Mesendoderm (in vitro differentiated cells): ENCODE results near the gene MACIR.

ENCODE experiments used
- DNase-seq: peaks from one replicate; pipeline ENCODE4 v3.0.0; 2013
- H2AK5ac ChIP-seq: 2 replicates; pipeline ENCODE4 v1.6.1; 2013; ENCODE audit warnings: low read length, inconsistent platforms
- H2BK120ac ChIP-seq: 2 replicates; pipeline ENCODE4 v1.6.1; 2013; ENCODE audit warnings: low read depth, mild to moderate bottlenecking, low read length, moderate library complexity, mixed read lengths
- H2BK15ac ChIP-seq: replicated peaks from 2 replicates; pipeline ENCODE4 v1.6.1; 2013; ENCODE audit warnings: low read depth, mild to moderate bottlenecking, moderate library complexity
- H2BK5ac ChIP-seq: 2 replicates; pipeline ENCODE4 v1.6.1; 2013; ENCODE audit warnings: low read length, inconsistent platforms
- H3K18ac ChIP-seq: 2 replicates; pipeline ENCODE4 v1.6.1; 2013; ENCODE audit warnings: mild to moderate bottlenecking, low read length, mixed read lengths
- H3K23ac ChIP-seq: one replicate; pipeline ENCODE4 v1.6.1; 2013; ENCODE audit warnings: low read length
- H3K27ac ChIP-seq: 2 replicates; pipeline ENCODE4 v1.5.1; 2013; ENCODE audit warnings: low read depth, mild to moderate bottlenecking, inconsistent platforms, low read length, moderate library complexity
- H3K27me3 ChIP-seq: 2 replicates; pipeline ENCODE4 v1.6.1; 2013; ENCODE audit warnings: low read length, control low read depth, mild to moderate bottlenecking, inconsistent platforms; ENCODE audit not compliant: insufficient read depth, poor library complexity
- H3K36me3 ChIP-seq: 2 replicates; pipeline ENCODE4 v1.6.1; 2013; ENCODE audit warnings: low read length, inconsistent platforms; ENCODE audit not compliant: control insufficient read depth, insufficient read depth
- H3K4ac ChIP-seq: one replicate; pipeline ENCODE4 v1.6.1; 2013; ENCODE audit warnings: low read depth, mild to moderate bottlenecking, low read length, moderate library complexity
- H3K4me1 ChIP-seq: 2 replicates; pipeline ENCODE4 v1.6.1; 2013; ENCODE audit warnings: low read depth, low read length, inconsistent platforms; ENCODE audit not compliant: control insufficient read depth
- H3K4me2 ChIP-seq: 2 replicates; pipeline ENCODE4 v1.6.1; 2013; ENCODE audit warnings: low read length
- H3K4me3 ChIP-seq: 2 replicates; pipeline ENCODE4 v1.5.1; 2013; ENCODE audit warnings: mild to moderate bottlenecking, low read length
- H3K56ac ChIP-seq: one replicate; pipeline ENCODE4 v1.6.1; 2013; ENCODE audit warnings: low read length
- H3K79me1 ChIP-seq: 2 replicates; pipeline ENCODE4 v1.6.1; 2013; ENCODE audit warnings: low read length, inconsistent platforms
- H3K79me2 ChIP-seq: 2 replicates; pipeline ENCODE4 v1.6.1; 2013; ENCODE audit warnings: mild to moderate bottlenecking, low read length; ENCODE audit not compliant: control insufficient read depth, insufficient read depth
- H3K9ac ChIP-seq: 2 replicates; pipeline ENCODE4 v1.6.1; 2013; ENCODE audit warnings: low read length, inconsistent platforms
- H4K5ac ChIP-seq: one replicate; pipeline ENCODE4 v1.6.1; 2013; ENCODE audit warnings: low read length
- H4K8ac ChIP-seq: one replicate; pipeline ENCODE4 v1.6.1; 2013; ENCODE audit warnings: low read depth, mild to moderate bottlenecking, control low read depth, low read length, moderate library complexity
- WGBS: extraction: QIAGEN DNeasy Blood & Tissue Kit; methylation state at CpG from one replicate; pipeline ENCODE4 v1.1.7; 2013; ENCODE audit warnings: low lambda C conversion rate, missing lambda C conversion rate; ENCODE audit not compliant: insufficient coverage; ENCODE audit errors: extremely low coverage; 5-methylcytosine and 5-hydroxymethylcytosine counted together

Gene MACIR

DNA sequence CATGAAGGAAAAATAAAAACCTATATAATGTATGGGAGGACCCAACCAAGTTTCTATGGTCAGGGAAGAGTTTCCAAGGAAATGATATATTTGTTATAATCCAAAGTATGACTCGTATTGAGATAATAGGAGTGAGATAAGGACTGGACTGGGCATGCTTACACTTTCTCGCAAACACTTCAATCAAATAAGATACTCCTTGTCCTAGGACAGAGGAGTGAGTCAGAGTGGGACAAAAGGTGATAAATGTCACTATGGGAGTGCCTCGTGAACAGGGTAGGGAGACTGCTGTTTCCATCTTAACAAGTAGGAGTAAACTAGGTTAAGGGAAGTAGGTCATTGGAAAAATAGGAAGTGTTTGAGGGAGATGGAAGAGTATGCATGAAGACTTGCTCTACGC is 47.2 kb downstream of the MACIR start:
- Histone ChIP-seq H3K27ac (no peak overlapping the region), H3K4me1 (no peaks in the 10 kb centered on the region), H3K79me2 (no peaks in the 10 kb centered on the region), H2BK120ac (no peak overlapping the region), H2BK5ac (no peak overlapping the region), H3K4me3 (no peak overlapping the region), H4K5ac (no peak overlapping the region), H3K23ac (no peak overlapping the region), H3K18ac (no peak overlapping the region), H2AK5ac (no peak overlapping the region), H3K79me1 (no peaks in the 10 kb centered on the region), H4K8ac (no peak overlapping the region), H2BK15ac (no peak overlapping the region), H3K9ac (no peak overlapping the region), H3K56ac (no peak overlapping the region), H3K4ac (no peak overlapping the region), H3K36me3 (no peaks in the 10 kb centered on the region), H3K27me3 (no peaks in the 10 kb centered on the region), H3K4me2 (no peak overlapping the region)
- no CpG with 5 or more reads among the region's 4 CpGs for WGBS
- DNase-seq = peak; percentile 12

DNA sequence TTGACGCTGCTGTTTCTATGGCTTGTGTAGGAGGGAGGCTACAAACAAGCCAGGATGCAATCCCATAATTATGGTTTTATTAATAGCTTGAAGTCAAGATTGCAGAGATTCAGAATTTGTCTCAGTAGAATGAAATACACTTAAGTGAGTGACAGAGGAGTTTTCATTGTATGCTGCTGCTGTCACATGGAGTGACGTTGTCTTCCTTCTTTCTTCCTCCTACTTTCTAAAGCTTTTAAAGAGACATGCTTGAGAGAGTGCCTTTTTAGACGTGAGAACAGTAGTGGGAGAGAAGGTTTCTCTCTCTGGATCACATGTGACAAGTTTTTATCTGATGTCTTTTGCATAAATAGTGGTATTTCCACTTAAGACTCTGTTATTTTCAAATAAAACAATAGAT is 48.9 kb downstream of the MACIR start:
- Histone ChIP-seq H3K18ac (no peak overlapping the region), H3K4me3 (no peak overlapping the region)

DNA sequence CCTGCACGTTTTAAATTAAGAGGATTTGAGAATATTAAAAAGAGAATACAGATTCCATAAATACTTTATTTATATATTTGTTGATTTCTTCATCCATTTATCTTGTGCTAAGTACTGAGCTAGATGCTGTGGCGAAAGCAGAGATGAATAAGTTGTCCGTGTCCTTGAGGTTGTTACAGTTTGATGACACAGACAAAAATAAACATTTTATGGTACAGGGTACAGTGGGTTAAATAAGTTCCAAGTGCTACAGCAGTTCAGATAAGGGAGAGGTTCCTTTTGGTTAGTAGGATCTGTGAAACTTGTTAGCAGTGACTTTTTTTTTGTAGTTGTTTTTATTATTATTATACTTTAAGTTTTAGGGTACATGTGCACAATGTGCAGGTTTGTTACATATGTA is 50.2 kb downstream of the MACIR start:
- Histone ChIP-seq H3K4ac (no peak overlapping the region), H2BK120ac (no peak overlapping the region), H3K27me3 (no peaks in the 10 kb centered on the region), H3K56ac (no peak overlapping the region), H3K9ac (no peak overlapping the region), H2AK5ac (no peak overlapping the region), H3K79me1 (no peaks in the 10 kb centered on the region), H2BK15ac (no peak overlapping the region), H3K18ac (no peak overlapping the region), H3K4me2 (no peak overlapping the region), H3K23ac (no peak overlapping the region), H3K4me1 (no peaks in the 10 kb centered on the region), H3K79me2 (no peaks in the 10 kb centered on the region), H3K36me3 (no peaks in the 10 kb centered on the region), H3K27ac (no peak overlapping the region), H4K5ac (no peak overlapping the region), H4K8ac (no peak overlapping the region), H3K4me3 (no peak overlapping the region), H2BK5ac (no peak overlapping the region)
- DNase-seq = no peak
- no CpG with 5 or more reads among the region's 3 CpGs for WGBS

More for the DNA sequence above, 48.9 kb downstream of the MACIR start:
- Histone ChIP-seq H4K8ac (no peak overlapping the region), H3K4me1 (no peaks in the 10 kb centered on the region), H4K5ac (no peak overlapping the region), H3K56ac (no peak overlapping the region), H2BK15ac (no peak overlapping the region), H3K27ac (no peak overlapping the region), H2BK120ac (no peak overlapping the region), H2AK5ac (no peak overlapping the region), H3K4ac (no peak overlapping the region), H3K79me1 (no peaks in the 10 kb centered on the region), H2BK5ac (no peak overlapping the region), H3K23ac (no peak overlapping the region), H3K4me2 (no peak overlapping the region), H3K9ac (no peak overlapping the region), H3K27me3 (no peaks in the 10 kb centered on the region), H3K79me2 (no peaks in the 10 kb centered on the region), H3K36me3 (no peaks in the 10 kb centered on the region)
- DNase-seq = no peak
- no CpG with 5 or more reads among the region's 3 CpGs for WGBS

DNA sequence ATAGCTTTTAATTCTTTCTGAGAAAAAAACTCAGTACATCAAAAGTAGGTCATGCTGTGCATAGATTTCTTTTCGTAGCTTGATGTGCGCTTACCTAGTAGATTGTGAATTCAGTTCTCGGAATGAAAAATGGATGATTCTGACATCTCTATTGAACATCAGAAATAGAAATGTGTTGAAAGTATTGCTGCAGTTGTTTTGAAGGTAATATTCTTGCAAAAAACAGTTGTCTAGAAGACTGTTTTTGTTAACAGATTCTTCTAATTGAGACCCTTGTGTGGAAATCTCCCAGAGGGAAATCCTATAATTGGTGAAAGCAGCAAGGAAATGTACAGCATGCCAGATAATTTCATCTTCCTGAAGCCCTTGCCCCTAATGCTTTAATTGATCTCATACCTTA is 54.5 kb downstream of the MACIR start:
- Histone ChIP-seq H3K27ac (no peak overlapping the region), H2AK5ac (no peak overlapping the region), H2BK15ac (no peak overlapping the region), H2BK5ac (no peak overlapping the region), H3K23ac (no peak overlapping the region), H3K79me1 (no peaks in the 10 kb centered on the region), H3K4me3 (no peak overlapping the region), H3K79me2 (no peaks in the 10 kb centered on the region), H4K5ac (no peak overlapping the region), H3K4me1 (no peaks in the 10 kb centered on the region), H3K4ac (no peak overlapping the region), H3K9ac (no peak overlapping the region), H4K8ac (no peak overlapping the region), H3K4me2 (no peak overlapping the region), H3K18ac (no peak overlapping the region), H3K27me3 (no peaks in the 10 kb centered on the region), H3K36me3 (no peaks in the 10 kb centered on the region), H3K56ac (no peak overlapping the region), H2BK120ac (no peak overlapping the region)
- WGBS = no CpG with 5 or more reads among the region's 3 CpGs
- DNase-seq = no peak

DNA sequence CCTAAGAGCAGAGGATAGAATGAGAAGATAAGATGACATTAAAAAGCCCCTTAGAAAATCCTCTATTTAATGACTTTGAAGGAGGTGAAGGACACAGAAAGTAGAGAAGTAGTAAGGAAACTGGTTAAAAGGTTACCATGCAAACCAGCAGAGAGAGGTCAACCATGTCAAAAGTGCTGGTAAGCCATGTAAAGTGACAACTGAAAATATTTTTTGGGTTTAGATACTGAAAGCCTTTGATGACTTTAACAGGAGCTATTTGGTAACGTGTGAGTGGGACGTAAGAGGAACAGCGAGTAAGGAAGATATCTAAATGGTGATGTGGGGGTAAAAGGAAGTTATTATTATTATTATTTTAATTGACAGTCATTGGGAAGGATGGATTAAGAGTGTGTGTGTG is 56.9 kb downstream of the MACIR start:
- no peak for DNase-seq
- H3K56ac ChIP-seq = no peak overlapping the region
- H3K4me3 ChIP-seq = no peak overlapping the region
- WGBS = 100% methylated on average over 3 of the region's 3 CpGs
- no peak overlapping the region for H2BK120ac ChIP-seq
- H3K23ac ChIP-seq = no peak overlapping the region
- no peak overlapping the region for H2BK5ac ChIP-seq
- no peak overlapping the region for H3K4me2 ChIP-seq
- H3K79me2 ChIP-seq = no peaks in the 10 kb centered on the region
- H4K5ac ChIP-seq = no peak overlapping the region
- H3K4me1 ChIP-seq = no peaks in the 10 kb centered on the region
- H2AK5ac ChIP-seq = no peak overlapping the region
- no peak overlapping the region for H3K4ac ChIP-seq
- H3K79me1 ChIP-seq = no peaks in the 10 kb centered on the region
- H3K27me3 ChIP-seq = no peaks in the 10 kb centered on the region
- no peak overlapping the region for H3K9ac ChIP-seq
- no peak overlapping the region for H3K27ac ChIP-seq
- H2BK15ac ChIP-seq = no peak overlapping the region
- no peaks in the 10 kb centered on the region for H3K36me3 ChIP-seq
- no peak overlapping the region for H4K8ac ChIP-seq
- H3K18ac ChIP-seq = no peak overlapping the region

DNA sequence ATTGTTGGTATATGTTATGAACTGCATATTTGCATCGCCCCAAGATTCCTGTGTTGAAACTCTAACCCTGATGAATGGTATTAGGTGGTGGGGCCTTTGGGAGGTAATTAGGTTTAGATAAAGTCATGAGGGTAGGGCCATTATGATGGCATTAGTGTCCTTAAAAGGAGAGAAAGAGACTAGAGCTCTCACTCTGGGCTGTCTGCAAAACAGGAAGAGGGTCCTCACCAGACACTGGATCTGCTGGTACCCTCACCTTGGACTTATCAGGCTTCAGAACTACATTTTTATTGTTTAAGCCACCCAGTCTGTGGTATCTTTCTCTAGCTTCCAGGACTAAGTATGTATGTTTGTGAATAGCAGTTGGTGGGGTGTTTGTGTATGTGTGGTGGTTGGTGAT is 68.9 kb downstream of the MACIR start:
- H3K79me1 ChIP-seq = no peaks in the 10 kb centered on the region
- H3K4me3 ChIP-seq = no peak overlapping the region
- no peak overlapping the region for H3K9ac ChIP-seq
- H2BK15ac ChIP-seq = no peak overlapping the region
- H3K4me2 ChIP-seq = no peak overlapping the region
- H3K79me2 ChIP-seq = no peaks in the 10 kb centered on the region
- no peaks in the 10 kb centered on the region for H3K4me1 ChIP-seq
- no peak overlapping the region for H2BK120ac ChIP-seq
- H3K18ac ChIP-seq = no peak overlapping the region
- WGBS = no CpG with 5 or more reads among the region's 1 CpG
- no peaks in the 10 kb centered on the region for H3K27me3 ChIP-seq
- H3K56ac ChIP-seq = no peak overlapping the region
- no peak overlapping the region for H3K4ac ChIP-seq
- H4K8ac ChIP-seq = no peak overlapping the region
- DNase-seq = no peak
- H2BK5ac ChIP-seq = no peak overlapping the region
- no peak overlapping the region for H4K5ac ChIP-seq
- H3K27ac ChIP-seq = no peak overlapping the region
- H2AK5ac ChIP-seq = no peak overlapping the region
- no peaks in the 10 kb centered on the region for H3K36me3 ChIP-seq
- H3K23ac ChIP-seq = no peak overlapping the region
